Raji (cell line): Measurements from ENCODE around the gene BPGM.

Experiments used
- POLR2A ChIP-seq: IDR thresholded peaks from 2 replicates; pipeline ENCODE4 v1.6.1; 2011; ENCODE audit warnings: low read depth, low read length, control low read depth; ENCODE audit not compliant: insufficient read depth

Gene BPGM

DNA sequence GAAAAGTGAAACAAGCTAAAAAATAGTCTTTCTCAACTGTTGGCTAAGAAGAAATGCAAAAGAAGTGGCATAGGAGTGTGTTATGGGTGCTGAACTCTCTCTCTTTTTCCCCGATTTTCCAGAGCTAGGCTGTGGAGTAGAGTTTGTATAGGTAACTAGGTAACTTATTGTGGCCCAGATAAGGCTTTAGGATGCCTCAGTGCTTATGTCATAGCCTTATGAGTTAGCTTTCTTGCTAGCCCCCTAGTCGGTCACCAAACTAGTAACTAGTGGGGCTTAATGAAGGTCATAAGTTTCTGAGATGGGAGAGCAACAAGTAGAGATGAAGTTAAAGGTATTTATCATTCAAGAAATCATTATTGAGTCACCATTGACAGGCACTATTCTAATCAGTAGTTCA is 32.4 kb downstream of the BPGM start:
- TF ChIP-seq POLR2A: no peak

DNA sequence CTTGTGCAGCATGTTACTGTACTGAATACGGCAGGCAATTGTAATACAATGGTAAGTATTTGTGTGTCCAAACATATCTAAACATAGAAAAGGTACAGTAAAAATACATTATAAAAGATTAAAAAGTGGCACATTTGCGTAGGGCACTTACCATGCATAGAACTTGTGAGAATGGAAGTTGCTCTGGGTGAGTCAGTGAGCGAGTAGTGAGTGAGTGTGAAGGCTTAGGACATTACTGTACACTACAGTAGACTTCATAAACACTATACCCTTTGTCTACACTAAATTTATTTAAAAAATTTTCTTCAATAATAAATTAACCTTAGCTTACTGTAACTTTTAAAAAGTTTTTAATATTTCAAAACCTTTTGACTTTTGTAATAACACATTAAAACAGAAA is 37.5 kb downstream of the BPGM start:
- no peak for TF ChIP-seq POLR2A

DNA sequence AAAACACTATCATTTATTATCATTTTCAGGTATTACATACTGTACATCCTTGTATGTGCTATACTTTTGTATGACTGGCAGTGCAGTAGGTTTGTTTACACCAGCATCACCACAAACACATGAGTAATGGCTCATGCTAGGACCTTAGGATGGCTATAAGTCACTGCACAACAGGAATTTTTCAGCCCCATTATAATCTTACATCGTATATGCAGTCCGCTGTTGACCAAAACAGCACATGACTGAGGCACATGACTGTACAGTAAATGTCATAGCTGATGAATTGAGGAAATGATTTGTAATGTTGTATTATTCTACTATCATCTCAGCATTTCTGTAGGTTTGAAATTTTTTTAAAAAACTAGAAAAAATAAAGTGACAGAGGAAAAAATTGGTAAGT is 38.6 kb downstream of the BPGM start:
- TF ChIP-seq POLR2A: no peak

DNA sequence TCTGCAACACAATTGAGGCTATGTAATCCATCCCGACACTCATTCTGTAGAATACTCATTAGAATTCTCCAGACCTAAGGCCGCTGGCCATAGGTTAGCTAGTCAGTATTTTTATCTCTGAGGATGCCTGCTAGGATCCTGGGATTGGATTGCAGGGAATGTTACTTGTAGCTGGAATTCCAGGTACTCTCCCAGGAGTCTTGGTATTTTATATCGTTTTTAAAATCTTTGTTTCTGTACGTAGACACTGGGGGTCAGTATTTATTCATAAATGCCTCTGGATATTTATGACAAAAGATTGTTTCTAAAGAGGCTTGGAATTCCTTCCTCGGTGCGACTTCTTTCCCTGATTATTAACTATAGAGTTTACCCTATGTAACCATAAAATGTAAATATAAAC is 40.1 kb downstream of the BPGM start:
- no peak for TF ChIP-seq POLR2A

DNA sequence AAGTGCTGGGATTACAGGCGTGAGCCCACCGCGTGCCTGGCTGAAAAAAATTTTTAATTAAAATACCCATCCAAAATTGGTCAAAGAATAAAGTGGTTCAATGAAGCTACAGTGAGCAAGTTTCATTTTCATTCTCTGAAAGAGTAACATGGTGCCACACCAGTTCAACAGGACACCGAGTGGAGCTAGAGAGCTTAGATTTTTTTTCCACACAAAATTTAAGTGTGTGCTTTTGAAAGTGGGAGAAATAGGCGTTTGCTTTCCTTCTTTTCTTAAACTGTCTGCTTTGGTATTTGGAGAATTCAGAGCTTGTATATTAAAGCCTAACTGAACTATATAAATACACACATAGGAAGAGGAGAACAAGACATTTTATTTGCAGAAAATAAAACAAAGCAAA is 43.4 kb downstream of the BPGM start:
- no peak for TF ChIP-seq POLR2A

DNA sequence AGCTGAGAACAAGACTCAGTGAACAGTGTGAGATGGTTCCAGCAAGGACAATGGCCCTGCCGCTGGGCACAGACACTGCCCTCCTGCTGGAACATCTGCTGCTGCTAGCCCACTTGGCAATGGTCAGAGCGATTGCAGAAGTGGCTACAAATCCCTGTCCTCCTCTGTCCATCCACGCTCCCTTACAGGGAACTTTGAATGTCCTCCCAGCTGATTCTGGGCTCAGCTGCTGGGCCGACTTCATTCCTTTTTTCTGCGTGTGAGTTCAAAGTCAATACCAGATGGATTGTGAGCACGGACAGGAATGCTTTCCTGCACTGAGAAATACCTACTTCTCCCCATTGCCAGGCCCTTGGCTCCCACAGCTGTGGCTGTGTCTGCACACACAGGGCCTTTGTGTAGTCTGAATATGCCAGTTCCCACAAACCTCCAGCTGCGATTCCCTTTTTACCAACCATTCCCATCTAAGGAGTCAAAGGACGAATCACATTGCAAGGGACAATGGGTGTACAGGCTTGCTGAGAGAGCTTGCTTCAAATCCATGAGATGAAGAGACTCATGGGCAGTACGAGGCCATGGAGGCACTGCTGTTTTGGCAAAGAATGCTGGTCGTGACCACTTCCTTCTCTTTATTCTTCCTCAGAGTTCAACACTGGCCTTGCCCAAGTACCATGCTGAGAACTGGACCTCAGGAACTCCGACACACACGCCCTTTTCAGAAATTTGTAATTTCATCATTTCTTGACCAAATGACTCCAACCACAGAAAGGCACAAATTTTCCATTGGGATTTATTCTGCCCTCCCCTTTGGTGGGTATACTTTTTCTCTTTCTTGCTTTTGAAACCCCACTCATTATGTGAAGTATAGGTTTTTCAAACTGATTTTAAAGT is 44.2 kb downstream of the BPGM start:
- TF ChIP-seq POLR2A: no peak

DNA sequence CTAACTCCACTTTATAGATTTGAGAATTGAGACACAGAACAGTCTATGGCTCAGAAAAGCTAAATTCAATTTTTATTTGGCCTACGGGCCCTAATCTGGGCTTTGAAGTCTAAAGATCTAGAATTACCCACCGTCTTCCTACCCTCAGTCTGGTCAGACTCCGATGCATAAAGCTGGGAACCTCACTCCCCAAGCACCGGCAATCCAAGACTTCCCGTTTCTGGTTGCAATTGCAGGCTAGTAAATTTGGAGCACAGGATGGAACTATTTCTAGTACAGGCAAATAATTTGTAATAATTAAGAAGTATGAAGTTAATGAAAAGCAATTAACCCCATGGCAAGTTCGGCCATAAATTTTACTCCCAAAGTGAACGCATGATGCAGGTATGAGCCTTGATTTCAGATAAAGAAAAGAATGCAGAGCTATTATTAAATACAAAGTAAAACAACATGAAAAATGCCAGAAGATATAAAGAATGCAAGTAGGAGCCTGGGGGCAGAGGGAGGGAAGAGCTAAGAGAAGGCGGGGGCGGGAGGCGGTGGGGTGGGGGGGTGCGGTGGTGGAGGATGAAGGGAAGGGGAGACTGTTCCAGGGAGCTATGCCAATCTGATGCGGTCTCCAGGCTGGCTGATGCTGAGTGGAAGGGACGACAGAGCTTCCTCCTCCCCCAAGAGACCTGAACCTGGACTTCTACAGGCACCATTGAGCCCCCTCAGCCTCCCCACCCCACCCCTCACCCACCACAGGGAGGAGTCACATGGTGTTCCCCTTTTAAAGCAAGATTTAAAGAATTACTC is 45.1 kb downstream of the BPGM start:
- no peak for TF ChIP-seq POLR2A

DNA sequence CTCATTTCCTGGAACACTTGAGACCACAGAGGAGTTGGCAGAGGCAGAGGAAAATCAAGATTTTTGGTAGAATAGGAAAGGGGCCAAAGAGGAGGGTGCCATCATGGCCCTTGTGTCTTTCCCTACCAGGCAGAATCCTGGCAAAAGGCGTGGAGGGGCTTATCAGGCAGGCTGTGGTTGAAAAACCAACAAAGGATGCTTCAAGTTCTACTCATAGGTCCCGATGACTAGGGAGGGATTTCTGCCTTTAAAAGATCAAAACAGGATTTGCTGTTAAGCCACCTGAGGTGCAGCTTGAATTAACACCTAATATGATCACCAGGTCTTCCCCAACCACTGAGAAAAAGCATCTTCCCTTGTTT is 45.7 kb downstream of the BPGM start:
- no peak for TF ChIP-seq POLR2A

DNA sequence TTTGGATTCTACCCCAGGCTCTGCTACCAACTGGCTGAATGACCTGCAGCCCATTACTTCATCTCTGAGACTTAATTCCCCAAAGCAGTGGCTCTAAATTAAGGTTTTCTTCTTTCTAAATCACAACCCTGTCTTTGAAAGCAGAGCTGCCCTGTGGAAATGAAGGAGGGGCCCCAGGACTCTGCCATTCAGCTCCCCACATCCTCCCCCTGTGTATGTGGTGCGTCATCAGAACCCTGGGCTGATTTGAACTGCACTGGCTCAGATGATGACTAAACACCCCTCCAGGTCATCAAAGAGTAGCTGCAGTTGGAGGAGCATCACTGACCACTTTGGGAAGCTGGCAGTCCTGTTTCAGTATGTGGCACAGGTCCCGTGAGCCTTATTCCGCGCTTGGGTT is 46.6 kb downstream of the BPGM start:
- no peak for TF ChIP-seq POLR2A

DNA sequence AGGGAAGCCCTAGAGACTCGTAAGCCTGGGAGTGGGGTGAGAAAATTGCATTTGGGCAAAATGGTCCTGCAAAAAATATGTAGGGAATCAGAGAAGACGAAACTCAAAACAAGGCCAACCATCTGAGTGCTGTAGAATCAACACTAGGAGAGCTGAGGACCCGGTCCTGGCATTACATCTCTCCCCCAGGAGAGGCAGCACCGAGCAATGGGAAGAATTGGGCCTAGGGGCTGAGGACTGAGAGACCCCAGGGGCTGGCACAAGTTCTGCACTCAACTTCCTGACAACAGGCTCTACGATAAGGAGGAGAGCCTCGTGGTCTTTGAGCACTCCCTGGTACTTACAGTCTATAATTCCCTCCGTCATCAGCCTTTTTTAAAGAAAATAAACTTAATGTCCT is 47.6 kb downstream of the BPGM start:
- no peak for TF ChIP-seq POLR2A

DNA sequence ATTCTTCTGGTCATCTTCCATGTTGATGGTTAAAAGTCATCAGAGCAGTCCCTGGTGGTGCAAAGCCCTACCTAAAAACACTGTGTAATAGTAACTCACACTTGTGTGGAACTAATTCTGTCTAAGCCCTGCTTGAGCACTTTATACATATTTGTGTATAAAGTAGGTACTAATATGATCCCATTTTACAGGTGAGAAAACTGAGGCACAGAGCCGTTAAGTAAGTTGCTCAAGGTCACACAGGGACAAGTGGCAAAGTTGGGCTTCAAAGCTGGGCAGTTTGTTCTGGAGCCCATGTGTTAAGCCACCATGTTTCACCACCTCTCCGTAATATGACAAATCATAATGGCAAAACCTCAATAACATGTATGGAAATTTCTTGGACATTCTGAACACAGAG is 48.1 kb downstream of the BPGM start:
- no peak for TF ChIP-seq POLR2A

DNA sequence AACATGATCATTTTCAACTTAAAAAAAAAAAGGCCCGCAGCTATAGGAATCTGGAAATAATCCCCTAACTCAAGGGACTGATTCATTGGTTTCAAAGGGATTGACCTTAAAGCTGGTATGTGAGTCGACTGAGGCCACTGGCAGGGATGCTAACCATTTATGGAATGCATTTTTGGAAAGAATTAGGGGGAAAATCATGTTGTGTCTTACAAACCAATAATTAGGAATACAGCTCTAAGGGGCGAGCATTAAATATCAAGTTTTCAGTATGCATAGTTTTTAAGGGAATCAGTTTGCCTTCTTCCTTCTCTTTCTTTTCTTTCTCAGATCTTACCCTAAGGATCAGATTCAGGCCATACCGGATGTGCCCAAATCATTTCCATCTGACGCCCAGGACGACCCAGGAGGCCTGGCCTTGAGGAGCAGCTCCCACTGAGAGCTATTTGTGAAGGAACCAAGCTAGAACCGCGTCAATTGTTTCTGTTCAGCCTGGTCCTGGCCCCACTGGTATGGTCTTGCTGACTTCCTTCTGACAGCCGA is 48.7 kb downstream of the BPGM start:
- TF ChIP-seq POLR2A: no peak

DNA sequence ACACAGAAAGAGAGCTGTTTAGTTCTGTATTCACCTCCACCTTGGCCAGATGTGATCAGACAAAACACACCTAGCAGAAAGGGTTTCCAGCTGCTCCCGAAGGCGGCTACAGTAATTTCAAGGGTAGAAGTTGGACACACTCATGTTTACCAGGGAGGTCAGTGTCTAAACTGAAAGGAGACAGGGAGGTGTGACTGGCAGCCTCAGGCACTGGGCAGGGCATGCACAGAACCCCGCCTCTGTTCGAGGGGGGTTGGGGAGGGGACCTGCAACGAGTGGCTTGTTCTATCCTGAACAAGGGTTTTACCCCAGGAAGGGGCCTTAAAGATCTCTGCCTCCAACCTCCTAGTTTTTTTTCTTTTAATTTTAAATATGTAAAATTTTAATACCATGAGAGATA is 49.6 kb downstream of the BPGM start:
- no peak for TF ChIP-seq POLR2A

DNA sequence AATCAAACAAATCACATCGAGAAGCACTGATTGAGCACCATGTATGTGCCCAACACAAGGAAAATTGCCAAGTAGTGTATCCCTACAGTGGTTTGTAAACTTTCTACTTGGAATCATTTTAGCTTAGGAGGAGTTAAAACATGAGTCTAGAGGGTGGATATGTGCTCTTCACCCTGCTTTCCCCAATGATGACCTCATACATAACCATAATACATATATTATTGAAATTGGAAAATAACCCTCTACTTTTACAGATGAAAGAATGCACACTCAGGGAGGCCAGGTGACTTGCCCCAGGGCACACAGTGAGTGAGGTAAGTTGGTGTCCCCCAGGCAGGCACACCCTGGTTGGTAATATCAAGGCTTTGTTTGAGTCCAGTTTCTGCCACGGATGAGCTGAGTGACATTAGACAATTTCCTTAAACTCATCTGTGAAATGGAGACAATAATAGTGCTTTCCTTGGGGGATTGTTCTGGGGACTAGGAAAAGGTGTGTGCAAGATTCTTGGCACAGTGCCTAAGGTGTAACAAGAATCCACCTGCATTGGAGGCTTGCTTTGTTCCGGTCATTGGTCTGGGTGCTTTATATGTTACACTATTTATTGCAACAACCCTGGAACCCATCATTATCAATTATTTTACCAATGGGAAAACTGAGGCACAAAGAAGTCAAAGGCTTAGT is 50.7 kb downstream of the BPGM start:
- no peak for TF ChIP-seq POLR2A

DNA sequence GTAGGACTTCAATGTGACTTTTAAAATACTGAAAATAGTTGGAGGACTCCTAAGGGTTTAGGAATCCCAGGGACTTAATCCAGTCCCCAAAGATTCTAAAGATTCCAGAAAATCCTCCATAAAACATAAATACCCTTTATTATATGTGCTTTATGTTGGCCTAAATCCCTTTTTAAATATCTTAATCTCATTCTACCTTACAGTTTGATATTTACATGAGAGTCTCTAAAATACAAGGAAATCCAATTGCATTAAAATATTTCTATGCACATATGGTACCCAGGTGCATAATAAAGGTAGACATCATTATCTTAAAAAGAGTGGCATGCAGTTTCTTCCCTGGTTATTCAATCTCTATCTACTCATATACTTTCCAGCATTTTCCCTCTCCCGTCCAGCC is 51.8 kb downstream of the BPGM start:
- TF ChIP-seq POLR2A: no peak
